ENCODE measurements around the gene EID2B.

The EID2B gene

DNA sequence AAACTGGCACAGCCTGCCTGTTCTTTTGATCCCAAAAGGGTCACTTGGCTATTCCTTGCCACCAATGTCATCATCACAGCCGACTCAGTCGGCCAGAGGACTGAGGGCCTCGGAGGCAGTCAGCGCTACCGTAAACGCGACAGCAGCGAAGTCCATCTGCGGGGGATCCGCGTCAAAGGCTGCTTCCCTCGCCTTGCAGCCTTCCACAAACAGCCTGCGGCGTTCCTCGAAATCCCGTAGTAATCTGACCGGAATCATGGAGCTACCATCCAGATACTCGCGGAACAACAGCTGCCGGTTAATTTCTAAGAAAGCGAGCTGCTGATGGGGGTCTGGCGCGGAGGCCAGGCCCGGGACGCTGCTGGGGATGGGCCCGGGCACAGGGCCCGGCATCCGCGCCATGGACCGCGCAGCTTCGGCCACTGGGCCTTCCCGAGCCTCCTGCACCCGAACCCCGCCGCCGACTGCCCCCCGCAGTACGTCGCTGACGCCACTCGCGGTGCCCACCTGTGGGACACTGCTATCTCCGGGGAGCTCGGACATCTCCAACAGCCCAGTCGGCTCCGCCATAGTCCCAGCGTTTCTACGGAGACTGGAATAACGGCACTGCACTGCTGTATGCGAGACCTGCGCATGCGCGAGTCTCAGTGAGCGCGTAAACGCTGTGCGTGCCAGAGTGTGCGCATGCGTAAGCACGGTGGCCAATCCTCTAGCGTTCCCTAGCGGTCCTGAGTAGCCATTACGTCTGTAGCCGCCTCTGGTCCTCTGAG is at the start of gene EID2B (continued):
- no peak for TF ChIP-seq ZNF184 (tag by site-specific recombination; IDR thresholded peaks at IDR 0.05)
- TF ChIP-seq ZNF433 (tag by site-specific recombination; IDR thresholded peaks at IDR 0.05; ENCODE audit: low read depth) = no peak
- TF ChIP-seq ZNF146 (tag by site-specific recombination; IDR thresholded peaks at IDR 0.05) = peak; percentile 59; the same call in 1 of the 2 replicates
- peak; percentile 71 for TF ChIP-seq ZEB2 (tag by site-specific recombination; IDR thresholded peaks at IDR 0.05)
- TF ChIP-seq, protein P1, sequence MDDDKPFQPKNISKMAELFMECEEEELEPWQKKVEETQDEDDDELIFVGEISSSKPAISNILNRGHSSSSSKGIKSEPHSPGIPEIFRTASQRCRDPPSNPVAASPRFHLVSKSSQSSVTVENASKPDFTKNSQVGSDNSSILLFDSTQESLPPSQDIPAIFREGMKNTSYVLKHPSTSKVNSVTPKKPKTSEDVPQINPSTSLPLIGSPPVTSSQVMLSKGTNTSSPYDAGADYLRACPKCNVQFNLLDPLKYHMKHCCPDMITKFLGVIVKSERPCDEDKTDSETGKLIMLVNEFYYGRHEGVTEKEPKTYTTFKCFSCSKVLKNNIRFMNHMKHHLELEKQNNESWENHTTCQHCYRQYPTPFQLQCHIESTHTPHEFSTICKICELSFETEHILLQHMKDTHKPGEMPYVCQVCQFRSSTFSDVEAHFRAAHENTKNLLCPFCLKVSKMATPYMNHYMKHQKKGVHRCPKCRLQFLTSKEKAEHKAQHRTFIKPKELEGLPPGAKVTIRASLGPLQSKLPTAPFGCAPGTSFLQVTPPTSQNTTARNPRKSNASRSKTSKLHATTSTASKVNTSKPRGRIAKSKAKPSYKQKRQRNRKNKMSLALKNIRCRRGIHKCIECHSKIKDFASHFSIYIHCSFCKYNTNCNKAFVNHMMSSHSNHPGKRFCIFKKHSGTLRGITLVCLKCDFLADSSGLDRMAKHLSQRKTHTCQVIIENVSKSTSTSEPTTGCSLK (tag by site-specific recombination; IDR thresholded peaks at IDR 0.05) = no peak
- no peak for TF ChIP-seq MEIS1 (CRISPR knock-in tag; IDR thresholded peaks at IDR 0.05; ENCODE audit: borderline replicate concordance)
- TF ChIP-seq, protein P2, sequence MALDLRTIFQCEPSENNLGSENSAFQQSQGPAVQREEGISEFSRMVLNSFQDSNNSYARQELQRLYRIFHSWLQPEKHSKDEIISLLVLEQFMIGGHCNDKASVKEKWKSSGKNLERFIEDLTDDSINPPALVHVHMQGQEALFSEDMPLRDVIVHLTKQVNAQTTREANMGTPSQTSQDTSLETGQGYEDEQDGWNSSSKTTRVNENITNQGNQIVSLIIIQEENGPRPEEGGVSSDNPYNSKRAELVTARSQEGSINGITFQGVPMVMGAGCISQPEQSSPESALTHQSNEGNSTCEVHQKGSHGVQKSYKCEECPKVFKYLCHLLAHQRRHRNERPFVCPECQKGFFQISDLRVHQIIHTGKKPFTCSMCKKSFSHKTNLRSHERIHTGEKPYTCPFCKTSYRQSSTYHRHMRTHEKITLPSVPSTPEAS (tag by site-specific recombination; IDR thresholded peaks at IDR 0.05) = peak; percentile 83
- no peak for TF ChIP-seq WT1 (tag by site-specific recombination; IDR thresholded peaks at IDR 0.05)
- peak; percentile 98 for TF ChIP-seq ZNF501 (tag by site-specific recombination; IDR thresholded peaks at IDR 0.05)
- peak; percentile 49; the same call in 1 of the 2 replicates for TF ChIP-seq ZNF843 (tag by site-specific recombination; IDR thresholded peaks at IDR 0.05)
- TF ChIP-seq, protein P3, sequence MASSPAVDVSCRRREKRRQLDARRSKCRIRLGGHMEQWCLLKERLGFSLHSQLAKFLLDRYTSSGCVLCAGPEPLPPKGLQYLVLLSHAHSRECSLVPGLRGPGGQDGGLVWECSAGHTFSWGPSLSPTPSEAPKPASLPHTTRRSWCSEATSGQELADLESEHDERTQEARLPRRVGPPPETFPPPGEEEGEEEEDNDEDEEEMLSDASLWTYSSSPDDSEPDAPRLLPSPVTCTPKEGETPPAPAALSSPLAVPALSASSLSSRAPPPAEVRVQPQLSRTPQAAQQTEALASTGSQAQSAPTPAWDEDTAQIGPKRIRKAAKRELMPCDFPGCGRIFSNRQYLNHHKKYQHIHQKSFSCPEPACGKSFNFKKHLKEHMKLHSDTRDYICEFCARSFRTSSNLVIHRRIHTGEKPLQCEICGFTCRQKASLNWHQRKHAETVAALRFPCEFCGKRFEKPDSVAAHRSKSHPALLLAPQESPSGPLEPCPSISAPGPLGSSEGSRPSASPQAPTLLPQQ (tag by site-specific recombination; IDR thresholded peaks at IDR 0.05) = peak; percentile 95
- TF ChIP-seq, protein P4, sequence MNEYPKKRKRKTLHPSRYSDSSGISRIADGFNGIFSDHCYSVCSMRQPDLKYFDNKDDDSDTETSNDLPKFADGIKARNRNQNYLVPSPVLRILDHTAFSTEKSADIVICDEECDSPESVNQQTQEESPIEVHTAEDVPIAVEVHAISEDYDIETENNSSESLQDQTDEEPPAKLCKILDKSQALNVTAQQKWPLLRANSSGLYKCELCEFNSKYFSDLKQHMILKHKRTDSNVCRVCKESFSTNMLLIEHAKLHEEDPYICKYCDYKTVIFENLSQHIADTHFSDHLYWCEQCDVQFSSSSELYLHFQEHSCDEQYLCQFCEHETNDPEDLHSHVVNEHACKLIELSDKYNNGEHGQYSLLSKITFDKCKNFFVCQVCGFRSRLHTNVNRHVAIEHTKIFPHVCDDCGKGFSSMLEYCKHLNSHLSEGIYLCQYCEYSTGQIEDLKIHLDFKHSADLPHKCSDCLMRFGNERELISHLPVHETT (tag by site-specific recombination; IDR thresholded peaks at IDR 0.05) = no peak
- peak; percentile 51 for TF ChIP-seq ZNF394 (tag by site-specific recombination; IDR thresholded peaks at IDR 0.05; ENCODE audit: borderline replicate concordance)
- TF ChIP-seq ZNF350 (tag by site-specific recombination; IDR thresholded peaks at IDR 0.05) = no peak
- TF ChIP-seq, protein P5, sequence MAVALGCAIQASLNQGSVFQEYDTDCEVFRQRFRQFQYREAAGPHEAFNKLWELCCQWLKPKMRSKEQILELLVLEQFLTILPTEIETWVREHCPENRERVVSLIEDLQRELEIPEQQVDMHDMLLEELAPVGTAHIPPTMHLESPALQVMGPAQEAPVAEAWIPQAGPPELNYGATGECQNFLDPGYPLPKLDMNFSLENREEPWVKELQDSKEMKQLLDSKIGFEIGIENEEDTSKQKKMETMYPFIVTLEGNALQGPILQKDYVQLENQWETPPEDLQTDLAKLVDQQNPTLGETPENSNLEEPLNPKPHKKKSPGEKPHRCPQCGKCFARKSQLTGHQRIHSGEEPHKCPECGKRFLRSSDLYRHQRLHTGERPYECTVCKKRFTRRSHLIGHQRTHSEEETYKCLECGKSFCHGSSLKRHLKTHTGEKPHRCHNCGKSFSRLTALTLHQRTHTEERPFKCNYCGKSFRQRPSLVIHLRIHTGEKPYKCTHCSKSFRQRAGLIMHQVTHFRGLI (tag by site-specific recombination; IDR thresholded peaks at IDR 0.05) = peak; percentile 27; the same call in 1 of the 2 replicates
- TF ChIP-seq YY1 (tag by site-specific recombination; IDR thresholded peaks at IDR 0.05) = peak; percentile 96
- TF ChIP-seq GLI4 (tag by site-specific recombination; IDR thresholded peaks at IDR 0.05) = no peak
- TF ChIP-seq BCL11B (tag by site-specific recombination; IDR thresholded peaks at IDR 0.05; ENCODE audit: low read depth) = peak; percentile 51; the same call in 1 of the 2 replicates
- no peak for TF ChIP-seq ZNF621 (tag by site-specific recombination; IDR thresholded peaks at IDR 0.05)
- TF ChIP-seq ZBTB8A (tag by site-specific recombination; IDR thresholded peaks at IDR 0.05) = peak; percentile 31
- TF ChIP-seq ZBTB7A (tag by site-specific recombination; IDR thresholded peaks at IDR 0.05; ENCODE audit: low read depth) = no peak; the same call in 1 of the 2 replicates
- TF ChIP-seq ZNF292 (tag by site-specific recombination; IDR thresholded peaks at IDR 0.05; ENCODE audit: borderline replicate concordance, low read depth) = no peak
- TF ChIP-seq ZNF658 (tag by site-specific recombination; IDR thresholded peaks at IDR 0.05) = no peak
- TF ChIP-seq, protein P6, sequence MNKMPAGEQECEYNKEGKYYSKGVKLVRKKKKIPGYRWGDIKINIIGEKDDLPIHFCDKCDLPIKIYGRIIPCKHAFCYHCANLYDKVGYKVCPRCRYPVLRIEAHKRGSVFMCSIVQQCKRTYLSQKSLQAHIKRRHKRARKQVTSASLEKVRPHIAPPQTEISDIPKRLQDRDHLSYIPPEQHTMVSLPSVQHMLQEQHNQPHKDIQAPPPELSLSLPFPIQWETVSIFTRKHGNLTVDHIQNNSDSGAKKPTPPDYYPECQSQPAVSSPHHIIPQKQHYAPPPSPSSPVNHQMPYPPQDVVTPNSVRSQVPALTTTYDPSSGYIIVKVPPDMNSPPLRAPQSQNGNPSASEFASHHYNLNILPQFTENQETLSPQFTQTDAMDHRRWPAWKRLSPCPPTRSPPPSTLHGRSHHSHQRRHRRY (tag by site-specific recombination; IDR thresholded peaks at IDR 0.05) = no peak
- TF ChIP-seq HOXD13 (CRISPR knock-in tag; IDR thresholded peaks at IDR 0.05; ENCODE audit: borderline replicate concordance) = no peak
- no peak for TF ChIP-seq ZNF837 (tag by site-specific recombination; IDR thresholded peaks at IDR 0.05)
- TF ChIP-seq ZNF548 (tag by site-specific recombination; IDR thresholded peaks at IDR 0.05) = no peak
- TF ChIP-seq FEZF1 (tag by site-specific recombination; IDR thresholded peaks at IDR 0.05) = no peak
- TF ChIP-seq ZNF776 (tag by site-specific recombination; IDR thresholded peaks at IDR 0.05; ENCODE audit: borderline replicate concordance) = no peak
- peak; percentile 96 for TF ChIP-seq ZNF121 (tag by site-specific recombination; IDR thresholded peaks at IDR 0.05)
- peak; percentile 70; the same call in 1 of the 2 replicates for TF ChIP-seq ZNF76 (tag by site-specific recombination; IDR thresholded peaks at IDR 0.05; ENCODE audit: borderline replicate concordance, low read depth)
